DOHH2 (cell line): ENCODE measurements around the gene ZNF280B.

ENCODE experiments used
- EZH2phosphoT487 ChIP-seq: fragments of 200-600 bp; sonication (generic); IDR thresholded peaks from 2 replicates; pipeline ENCODE4 v1.6.1; 2017; ENCODE audit warnings: borderline replicate concordance, mild to moderate bottlenecking, antibody characterized with exemption, low read length, moderate library complexity, mixed read lengths
- TF ChIP-seq, protein P1 (sequence below): fragments of 200-600 bp; sonication (generic); IDR thresholded peaks from one replicate; pipeline ENCODE4 v1.5.1; 2014; ENCODE audit warnings: antibody characterized with exemption, mild to moderate bottlenecking, low read depth, low read length; ENCODE audit not compliant: poor library complexity, severe bottlenecking

DNA sequence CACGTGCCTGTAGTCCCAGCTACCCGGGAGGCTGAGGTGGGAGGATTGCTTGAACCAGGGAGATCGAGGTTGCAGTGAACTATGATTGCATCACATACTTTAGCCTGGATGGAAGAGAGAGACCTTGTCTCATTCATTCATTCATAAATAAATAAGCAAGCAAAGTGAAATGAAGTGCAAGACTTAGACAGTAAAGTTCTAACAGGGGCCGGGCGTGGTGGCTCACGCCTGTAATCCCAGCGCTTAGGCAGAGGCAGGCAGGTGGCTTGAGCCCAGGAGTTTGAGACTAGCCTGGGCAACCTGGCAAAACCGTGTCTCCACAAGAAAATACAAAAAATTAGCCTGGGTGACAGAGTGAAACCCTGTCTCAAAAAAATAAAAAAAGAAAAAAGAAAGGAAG is 13.1 kb upstream of the ZNF280B start:
- TF ChIP-seq, protein P1, sequence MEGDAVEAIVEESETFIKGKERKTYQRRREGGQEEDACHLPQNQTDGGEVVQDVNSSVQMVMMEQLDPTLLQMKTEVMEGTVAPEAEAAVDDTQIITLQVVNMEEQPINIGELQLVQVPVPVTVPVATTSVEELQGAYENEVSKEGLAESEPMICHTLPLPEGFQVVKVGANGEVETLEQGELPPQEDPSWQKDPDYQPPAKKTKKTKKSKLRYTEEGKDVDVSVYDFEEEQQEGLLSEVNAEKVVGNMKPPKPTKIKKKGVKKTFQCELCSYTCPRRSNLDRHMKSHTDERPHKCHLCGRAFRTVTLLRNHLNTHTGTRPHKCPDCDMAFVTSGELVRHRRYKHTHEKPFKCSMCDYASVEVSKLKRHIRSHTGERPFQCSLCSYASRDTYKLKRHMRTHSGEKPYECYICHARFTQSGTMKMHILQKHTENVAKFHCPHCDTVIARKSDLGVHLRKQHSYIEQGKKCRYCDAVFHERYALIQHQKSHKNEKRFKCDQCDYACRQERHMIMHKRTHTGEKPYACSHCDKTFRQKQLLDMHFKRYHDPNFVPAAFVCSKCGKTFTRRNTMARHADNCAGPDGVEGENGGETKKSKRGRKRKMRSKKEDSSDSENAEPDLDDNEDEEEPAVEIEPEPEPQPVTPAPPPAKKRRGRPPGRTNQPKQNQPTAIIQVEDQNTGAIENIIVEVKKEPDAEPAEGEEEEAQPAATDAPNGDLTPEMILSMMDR, result no peak
- no peak for TF ChIP-seq EZH2phosphoT487
